CD1c-positive myeloid dendritic cell (primary cell): ENCODE results near the gene MMP15.
"Not testable (repeated sequence)": the region's sequence is repeated elsewhere in the genome, so short reads cannot be mapped to it uniquely, and the experiment has no call there.

ENCODE experiments used
- DNase-seq: peaks from one replicate; pipeline ENCODE4 v3.0.0-alpha.2; 2016; ENCODE audit errors: extremely low spot score

The MMP15 gene

DNA sequence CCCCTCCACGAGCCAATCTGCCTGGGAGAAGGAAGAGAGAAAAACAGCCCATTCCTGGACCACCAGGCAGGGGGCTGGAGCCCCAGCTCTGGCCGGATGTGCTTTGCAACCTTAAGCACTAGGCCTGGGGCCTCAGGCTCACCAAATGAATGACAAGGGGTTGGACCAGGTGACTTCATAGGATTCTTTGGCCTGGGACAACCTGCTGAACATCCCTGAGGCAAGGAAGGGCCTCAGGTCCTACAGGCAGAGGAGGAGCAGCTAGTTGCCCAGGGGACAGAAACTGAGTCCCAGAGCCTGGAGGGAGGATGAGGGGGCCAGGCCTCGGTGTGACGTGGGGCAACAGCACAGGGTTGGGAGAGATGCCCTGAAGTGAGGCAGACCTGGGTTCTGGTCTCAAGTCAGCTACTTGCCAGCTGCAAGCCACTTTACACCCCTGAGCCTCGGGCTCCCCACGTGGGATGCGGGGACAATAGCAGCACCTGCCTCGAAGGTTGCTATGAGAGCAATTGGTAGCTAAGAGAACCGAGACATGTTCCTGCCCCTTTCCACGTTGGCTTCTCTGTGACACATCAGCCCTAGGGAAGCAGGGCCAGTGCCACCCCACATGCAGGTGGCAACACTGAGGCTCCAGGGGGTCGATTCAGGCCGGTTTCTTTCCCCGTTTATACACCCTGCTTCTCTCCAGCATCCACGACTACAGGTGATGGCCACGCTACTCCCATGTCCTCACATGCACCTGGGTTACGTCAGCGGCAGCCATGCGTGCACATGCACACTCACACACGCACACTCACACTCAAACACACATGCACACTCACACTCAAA is 61.0 kb downstream of the MMP15 start:
- DNase-seq, result no peak

DNA sequence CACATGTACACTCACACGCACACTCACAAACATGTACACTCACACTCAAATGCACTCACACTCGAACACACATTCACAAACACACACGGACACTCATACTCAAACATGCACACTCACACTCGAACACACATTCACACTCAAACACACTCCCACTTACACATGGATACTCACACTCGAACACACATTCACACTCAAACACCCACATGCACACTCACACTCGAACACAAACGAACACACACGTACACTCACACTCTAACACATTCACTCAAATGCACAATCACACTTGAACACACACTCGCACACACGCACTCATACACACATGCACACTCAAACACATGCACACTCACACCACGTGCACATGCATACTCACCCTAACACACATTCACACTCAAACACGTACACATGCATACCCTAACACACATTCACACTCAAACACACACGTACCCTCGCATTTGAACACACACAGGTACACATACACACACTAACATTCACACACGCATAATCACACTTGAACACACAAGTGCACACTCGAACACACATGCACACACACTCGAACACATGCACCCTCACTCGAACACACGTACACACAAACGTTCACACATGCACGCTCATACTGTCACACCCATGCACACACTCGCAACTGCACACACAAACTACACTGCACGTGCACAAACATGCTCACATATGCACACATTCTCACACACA is 61.8 kb downstream of the MMP15 start:
- DNase-seq, result no peak

DNA sequence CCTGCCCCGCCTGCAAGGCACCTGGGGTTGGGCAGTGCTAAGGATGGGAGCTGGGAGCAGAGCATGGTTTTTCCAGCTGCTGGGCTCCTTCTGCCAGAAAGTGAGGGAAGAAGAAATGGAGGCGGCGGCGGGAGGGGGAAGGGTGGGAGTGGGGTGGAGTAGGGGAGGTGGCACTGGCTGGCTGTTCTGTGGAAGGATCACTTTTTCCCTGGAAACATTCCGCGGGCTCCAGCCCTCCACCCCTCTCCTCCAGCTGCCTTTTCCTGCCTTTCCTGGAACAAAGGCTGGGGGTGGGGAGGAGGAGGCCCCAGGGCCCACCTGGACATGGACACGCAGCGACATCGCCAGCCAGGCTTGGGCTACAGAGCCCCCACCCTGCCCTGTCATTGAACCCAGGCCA is 62.5 kb downstream of the MMP15 start:
- DNase-seq, result no peak

DNA sequence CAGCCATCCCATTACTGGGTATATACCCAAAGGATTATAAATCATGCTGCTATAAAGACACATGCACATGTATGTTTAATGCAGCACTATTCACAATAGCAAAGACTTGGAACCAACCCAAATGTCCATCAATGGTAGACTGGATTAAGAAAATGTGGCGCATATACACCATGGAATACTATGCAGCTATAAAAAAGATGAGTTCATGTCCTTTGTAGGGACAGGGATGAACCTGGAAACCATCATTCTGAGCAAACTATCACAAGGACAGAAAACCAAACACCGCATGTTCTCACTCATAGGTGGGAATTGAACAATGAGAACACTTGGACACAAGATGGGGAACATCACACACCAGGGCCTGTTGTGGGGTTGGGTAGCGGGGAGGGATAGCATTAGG is 64.8 kb downstream of the MMP15 start:
- not testable (repeated sequence) for DNase-seq

DNA sequence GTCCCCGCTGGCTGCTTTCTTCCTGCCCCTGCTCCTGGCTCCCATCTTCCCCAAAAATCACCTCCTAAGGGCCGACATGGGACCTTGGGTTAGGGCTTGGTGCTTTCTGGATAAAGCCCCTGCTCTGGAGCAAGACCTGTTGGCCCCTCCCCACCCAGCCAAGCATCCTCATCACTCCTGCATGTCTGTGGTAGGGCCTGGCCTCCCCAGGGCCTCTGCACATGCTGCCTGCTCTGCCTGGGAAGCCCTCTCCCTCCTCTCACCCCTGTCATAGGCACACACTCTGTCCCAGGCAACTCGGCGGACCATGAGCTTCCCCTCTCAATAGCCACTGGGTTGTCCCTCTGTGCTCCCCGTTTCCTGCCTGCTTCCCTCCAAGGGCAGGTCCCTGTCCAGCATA is 68.5 kb downstream of the MMP15 start:
- no peak for DNase-seq

DNA sequence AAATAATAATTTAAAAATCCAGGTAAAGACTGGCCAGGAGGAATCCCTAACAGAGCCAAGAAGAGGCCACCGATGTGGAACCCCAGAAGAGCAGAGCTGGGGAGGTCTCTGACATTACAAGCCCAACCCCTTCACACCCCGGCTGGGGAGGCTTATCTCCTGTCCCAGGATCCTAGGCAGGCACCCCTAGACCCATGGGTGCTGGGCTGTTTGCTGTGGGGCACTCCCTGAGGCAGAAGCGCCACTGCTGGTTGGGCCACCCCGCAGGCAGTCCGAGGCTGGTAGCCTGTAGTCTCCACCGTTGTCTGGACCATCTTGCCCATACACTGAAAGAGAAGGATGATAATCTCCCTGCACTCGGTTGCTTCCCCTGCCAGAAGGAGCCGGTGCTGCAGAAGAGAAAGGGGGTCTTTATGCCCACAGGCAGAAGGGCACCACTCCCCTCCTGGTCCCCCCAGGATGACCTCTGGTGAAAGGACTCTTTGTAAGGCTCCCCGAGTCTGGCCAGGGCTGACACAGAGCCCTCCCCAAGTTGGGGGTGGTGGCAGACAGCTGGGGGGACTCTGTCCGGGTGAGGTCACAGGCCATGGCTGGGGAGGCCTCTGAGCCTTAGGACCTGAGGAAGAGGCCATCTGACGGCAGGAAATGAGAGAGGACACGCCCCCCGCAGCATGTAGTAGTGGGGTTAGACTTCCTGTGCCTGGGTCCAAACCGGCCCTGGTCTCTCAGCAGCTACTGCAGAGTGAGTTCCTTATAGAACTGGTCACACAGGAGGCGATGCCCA is 69.4 kb downstream of the MMP15 start:
- no peak for DNase-seq

DNA sequence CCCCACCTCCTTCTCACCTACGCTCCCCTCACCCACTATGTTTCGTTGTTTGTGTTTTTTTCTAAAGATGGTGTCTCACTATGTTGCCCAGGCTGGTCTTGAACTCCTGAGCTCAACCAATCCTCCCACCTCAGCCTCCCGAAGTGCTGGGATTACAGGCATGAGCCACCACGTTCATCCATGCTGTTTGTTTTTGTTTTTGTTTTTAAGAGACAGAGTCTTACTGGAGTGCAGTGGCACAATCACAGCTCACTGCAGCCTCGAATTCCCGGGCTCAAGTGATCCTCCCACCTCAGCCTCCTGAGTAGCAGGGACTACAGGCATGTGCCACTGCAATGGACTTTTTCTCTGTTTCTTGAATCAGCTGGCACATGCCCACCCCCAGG is 70.0 kb downstream of the MMP15 start:
- DNase-seq, result not testable (repeated sequence)

DNA sequence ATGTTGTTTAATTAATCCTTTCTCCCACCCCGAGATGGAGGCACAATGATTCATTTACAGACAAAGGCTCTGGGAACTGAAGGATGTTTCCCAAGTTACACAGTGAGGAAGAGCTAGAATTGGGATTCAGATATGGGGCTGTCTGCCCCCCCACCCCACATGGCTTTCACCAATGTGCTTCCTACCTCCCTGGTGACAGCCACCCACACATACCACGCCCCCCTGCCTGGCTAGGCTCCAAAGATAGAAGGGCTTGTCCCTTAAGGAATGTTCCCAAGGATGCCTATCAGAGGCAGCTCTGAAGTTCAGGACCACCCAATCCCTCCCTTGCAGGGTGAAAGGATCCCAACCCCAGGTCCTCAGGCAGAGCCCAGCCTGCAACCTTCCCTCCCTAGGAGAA is 70.7 kb downstream of the MMP15 start:
- no peak for DNase-seq
